NCI-H2196 (cell line): Measurements from ENCODE around the gene DPM2.
A peak's percentile ranks its signal among the peaks of the same experiment; 100 is the strongest.

ENCODE experiments used
- DNase-seq: peaks from one replicate; lab custom pipeline; 2025; ENCODE audit not compliant: unreplicated experiment; lab: John Stamatoyannopoulos, UW

The DPM2 gene

DNA sequence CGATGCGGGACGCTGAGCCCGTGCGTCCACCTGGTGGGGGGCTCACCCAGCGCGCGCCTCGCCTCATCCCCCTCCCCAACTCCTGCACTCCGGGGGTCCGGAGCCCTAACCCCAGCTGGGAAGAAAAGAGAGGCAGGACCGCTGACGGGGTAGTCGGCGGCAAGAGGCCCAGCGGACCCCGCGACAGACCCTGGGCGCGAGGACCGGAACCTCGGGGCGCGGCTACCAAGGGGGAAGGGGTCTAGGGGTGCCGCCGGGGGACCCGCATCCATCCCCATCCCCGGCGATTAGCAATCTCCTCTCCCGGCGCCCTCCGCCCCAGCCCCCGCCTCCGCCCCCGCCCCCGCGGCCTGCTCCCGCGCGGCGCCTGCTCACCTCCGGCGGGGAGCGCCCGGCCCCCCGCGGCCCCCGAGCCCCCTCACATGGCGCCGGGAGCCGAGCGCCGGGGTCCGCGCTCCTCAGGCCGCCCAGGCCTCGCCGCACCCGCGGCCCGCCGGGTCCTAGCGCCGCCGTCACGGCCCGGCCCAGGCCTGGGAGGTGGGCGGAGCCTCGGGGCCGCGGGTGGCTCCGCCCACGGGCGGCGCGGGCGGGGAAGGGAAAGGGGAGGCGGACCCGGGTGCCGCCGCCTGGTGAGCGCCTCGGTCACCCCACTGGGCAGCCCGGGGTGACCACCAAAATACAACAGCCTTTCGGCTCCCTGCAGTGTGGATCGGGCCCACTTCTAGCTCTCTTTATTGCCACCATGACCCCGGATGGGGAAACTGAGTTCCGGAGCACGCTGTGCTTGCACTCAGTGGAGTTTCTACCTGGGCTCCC, 38.3 kb downstream of the DPM2 start, which contains the start of gene ST6GALNAC6:
TSS of gene ST6GALNAC6 (minus strand) at position 476 of the 816 bp plus-strand sequence. CDS start 1,622 bp downstream, outside the sequence.
- DNase-seq, result peak; percentile 72

DNA sequence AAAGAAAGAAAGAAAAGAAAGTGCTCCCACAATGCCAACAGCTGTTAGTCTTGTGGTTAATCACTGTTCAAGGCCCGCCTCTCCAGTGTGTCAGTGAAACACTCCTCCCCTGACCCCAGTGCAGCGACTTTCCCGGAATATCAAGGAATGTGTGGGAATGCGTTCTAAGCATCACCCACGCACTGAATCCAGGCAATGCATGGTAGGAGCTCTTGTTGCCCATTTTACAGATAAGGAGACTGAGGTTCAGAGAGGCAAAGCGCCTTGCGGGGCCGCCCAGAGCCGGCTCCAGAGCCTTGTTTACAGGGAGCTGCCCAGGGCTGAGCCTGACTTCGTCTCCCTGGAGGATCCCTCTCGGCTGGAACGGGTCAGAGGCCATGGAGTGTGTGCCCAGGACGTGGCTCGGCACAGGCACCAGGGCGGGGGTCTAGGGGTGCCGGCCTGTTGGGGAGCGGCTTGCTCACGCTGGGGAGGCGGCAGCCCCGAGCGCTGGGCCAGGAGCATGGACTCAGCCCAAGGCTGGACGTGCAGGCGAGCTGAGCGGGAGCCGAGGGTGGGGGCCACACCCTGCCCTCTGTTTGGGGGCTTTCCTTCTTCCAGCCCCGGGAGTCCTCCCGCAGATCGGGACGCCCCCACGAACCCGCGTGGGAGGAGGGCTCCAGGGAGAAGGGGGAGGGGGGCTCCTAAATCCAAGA, 39.1 kb downstream of the DPM2 start:
- DNase-seq, result no peak

DNA sequence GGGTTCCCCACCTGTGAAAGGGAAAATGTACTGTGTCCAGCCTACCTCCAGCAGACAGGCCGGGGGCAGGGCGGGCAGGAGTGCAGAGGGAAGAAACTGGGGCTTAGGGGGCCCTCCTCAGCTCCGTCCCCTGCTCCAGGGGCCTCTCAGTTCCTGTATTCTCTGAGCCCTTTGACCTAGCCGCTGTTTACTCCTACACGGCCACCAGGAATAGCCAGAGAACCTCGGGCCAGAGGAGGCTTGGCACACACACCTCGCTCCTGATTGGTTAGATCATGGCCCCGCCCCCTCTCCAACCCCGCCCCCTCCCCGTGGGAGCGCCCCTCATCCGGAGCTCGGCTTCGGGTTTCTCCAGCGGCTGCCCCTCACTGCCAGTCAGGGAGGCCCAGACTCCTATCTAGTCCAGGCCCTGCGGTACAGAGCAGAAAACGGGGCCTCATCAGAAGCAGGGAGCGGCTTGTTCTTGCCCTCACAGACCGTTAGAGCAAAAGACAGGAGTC, 40.4 kb downstream of the DPM2 start:
- DNase-seq, result peak; percentile 31

DNA sequence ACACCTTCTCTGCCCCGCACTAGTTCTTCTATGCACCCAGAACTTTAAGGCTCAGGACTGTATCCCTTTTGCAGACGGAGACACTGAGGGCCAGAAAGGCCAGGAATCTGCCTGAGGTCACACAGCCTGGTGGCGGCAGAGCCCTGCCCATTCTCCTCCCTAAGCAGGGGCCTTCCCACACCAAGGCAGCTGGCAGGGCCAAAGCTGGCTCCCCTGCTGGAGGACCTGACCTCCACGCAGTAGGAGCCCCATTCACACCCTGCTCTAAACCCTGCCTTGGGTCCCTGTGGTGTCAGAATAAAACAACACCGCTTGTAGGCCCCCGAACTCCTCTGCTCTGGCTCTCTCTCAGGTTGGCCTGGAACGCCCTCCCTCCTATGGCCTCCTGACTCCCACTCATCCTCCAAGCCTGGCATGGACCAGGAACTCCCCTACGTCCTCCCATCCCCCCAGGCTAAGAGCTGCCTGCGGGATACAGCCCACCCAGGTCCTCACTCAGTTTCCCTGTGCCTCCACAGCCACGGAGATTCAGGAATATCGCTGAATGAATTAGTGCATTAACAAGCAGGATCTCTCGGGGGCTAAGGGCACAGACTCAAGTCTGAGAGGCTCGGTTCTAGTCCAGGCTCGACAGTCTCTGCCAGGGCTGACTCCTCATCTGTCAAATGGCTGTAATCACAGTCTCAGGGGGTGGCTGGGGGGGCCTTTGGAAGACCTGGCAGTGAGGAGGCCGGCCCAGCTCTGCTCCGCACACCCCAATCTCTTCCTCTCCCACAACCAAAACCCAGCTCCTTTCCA, 41.1 kb downstream of the DPM2 start:
- no peak for DNase-seq

DNA sequence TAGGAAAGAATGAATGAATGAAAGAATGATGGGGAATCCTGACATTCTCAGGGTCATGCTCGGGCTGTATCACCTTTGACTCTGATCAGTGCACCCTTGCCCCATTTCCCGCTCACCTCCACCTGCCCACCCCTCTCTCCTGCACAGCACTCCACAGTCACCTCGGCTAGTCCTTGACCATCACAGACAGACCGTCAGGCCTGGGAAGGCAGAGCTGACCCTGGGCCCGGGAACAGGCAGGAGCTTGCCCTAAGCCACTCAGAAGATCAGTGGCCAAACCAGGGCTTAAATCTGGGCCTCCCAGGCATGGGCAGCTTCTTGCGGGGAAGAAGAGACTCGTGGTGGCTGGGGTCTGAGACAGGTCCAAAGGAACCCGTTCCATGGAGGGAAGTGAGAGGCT, 41.8 kb downstream of the DPM2 start:
- DNase-seq, result no peak

DNA sequence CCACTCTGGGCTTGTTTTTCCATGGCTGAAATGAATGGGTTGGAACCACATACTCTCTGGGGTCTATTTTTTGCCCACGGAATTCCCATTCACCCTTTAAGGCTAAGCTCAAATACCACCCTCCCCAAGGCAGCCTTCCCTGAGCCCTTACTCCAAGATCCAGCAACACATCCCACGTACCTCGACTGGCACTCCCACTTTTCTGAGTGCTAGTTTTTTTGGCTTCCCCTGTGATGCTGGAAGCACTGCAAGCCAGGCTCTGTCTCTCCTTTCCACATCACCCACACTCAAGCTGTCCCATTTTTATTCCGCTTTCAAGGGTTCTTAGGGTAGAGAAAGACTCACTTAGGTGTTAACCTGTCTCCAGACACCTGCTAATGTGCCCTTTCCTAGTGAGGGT, 44.3 kb downstream of the DPM2 start:
- no peak for DNase-seq

DNA sequence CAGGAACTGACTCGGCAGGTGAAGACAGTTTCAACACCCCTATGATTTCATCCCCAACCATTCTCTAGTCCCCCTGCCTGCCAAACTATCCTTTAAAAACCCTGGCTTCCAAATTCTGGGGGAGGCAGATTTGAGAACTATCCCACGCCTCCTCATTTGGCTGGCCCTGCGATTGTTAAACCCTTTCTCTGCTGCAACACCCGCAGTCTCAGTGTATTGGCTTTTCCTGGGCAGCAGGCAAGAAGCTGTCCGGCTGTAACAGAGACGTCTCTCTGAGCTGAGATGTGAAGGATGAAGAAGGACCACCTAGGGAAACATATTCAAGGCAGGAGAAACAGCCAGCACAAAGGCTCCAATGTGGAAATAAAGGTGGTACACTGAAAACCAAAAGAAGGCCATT, 44.8 kb downstream of the DPM2 start:
- no peak for DNase-seq

DNA sequence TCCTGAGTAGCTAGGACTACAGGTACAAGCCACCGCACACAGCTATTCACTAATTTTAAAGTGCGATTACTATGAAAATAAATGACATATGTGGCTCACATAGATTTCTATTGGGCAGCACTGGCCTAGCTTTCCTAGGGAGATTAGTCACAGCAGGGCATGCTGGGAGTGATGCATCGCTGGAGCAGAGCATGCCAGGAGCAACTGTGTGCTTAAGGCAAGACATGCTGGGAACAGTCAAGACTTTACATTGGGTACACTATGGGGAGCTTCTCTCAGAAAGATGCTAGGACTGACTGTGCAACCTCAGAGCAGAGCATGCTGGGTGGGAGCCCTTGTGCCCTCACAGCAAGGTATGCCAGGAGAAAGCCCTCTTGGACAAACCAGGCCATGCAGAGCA, 47.6 kb downstream of the DPM2 start:
- DNase-seq, result no peak

DNA sequence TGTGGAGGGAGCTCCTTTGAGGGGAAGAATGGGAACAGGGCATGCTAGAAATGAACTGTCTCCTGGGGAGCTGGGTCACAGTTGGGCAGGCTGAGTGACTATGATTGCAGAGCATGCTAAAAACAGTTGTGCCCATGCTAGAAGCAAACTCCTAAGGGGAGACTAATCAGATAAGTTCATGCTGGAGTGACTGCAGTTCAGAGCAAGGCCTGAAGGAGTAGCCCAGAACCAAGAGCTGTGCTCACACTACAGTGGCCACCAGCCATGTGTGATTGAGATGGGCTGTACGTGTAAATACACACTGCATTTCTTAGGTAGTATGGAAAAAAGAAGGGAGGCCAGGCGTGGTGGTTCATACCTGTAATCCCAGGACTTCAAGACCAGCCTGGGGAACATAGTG, 49.9 kb downstream of the DPM2 start:
- DNase-seq, result no peak

DNA sequence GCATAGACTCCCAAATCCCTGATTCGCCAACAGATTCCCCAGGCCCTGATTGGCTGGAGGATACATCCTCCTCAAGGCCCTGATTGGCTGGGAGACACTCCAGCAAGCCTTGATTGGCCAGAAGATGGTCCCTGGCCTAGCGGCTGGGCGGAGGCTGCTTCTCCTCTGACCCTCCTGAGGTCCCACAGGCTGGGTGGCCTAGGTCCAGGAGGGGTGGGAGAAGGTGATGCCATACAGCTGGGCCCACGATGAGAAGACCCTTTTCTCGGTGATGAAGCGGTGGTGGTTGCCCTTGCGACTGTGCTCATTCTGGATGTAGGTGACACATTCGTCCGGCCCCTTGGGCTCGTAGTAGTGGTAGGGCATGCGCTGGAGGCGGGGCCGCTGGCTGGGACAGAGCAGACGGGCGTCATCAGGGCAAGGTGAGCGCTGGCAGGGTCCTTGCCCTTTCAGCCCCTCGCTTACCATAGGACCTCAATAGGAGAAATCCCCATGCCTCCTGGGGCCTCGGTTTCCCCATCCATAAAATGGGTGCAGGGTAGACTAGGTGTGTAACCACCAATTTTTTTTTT, 51.2 kb downstream of the DPM2 start:
- no peak for DNase-seq

DNA sequence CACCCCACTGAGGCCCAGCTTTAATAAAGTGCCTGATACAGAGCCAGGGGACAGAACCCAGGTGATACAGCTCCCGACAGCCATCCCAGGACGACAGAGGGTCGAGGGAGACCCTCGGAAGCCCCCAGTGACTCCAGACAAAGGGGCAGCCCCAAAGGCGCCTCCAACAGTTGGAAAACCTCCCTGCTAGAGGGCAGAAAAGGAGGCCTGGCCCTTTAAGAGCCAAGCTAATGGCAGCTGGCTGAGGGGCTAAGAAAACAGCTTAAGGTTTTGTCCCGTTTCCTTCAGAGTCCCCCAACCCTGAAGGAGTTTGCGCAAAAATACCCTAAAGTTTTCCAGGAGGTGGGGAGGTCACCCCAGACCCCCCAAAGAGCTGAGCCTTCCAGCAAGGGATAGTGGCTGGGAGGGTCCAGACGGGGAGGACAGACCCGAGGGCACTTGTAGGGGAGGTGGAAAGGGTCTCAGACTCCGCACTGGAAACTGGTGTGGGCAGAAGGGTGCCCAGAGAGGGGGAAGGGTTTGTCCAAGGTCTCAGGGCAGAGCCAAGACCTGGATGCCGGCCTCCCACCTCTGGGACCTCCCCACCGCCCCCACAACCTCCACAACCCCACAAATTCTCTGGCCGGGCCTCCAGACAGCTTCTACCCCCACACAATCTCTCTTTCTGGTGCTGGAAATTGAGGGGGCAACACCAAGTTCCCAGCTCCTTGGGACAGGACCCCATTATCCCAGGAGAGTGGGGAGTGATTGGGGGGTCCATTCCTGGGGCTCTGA, 52.0 kb downstream of the DPM2 start:
- DNase-seq, result no peak
